GM18505 (cell line): ENCODE data around the gene GALNT6.

Experiments
- ATAC-seq: cut with Tn5 transposase; IDR thresholded peaks from one replicate; pipeline ENCODE4 v1.9.1; 2021; ENCODE audit not compliant: unreplicated experiment
- POLR2A ChIP-seq: IDR thresholded peaks from 4 replicates; pipeline ENCODE4 v1.6.1; 2011; ENCODE audit warnings: borderline replicate concordance; ENCODE audit not compliant: insufficient read depth, insufficient read length; ENCODE audit errors: extremely low read depth

The GALNT6 gene

GRCh38 chr12:51383269-51383905 lies 7.8 kb downstream of the GALNT6 start:
- TF ChIP-seq POLR2A, result no peak
- no peak for ATAC-seq

- TF ChIP-seq POLR2A, result no peak
- ATAC-seq, result no peak
Observed at GRCh38 chr12:51382173-51382572, 9.0 kb downstream of the GALNT6 start.

GRCh38 chr12:51381226-51382079 lies 9.8 kb downstream of the GALNT6 start:
- TF ChIP-seq POLR2A, result no peak
- ATAC-seq, result no peak

- no peak for TF ChIP-seq POLR2A
- ATAC-seq, result no peak
Observed at GRCh38 chr12:51379571-51379970, 11.6 kb downstream of the GALNT6 start.

- TF ChIP-seq POLR2A, result no peak
- ATAC-seq, result no peak
Observed at GRCh38 chr12:51378749-51379148, 12.5 kb downstream of the GALNT6 start.

GRCh38 chr12:51377099-51377984 lies 13.9 kb downstream of the GALNT6 start:
- TF ChIP-seq POLR2A, result no peak
- ATAC-seq, result no peak

GRCh38 chr12:51374856-51375255 lies 16.4 kb downstream of the GALNT6 start:
- no peak for TF ChIP-seq POLR2A
- ATAC-seq, result no peak

- ATAC-seq, result no peak
- TF ChIP-seq POLR2A, result no peak
Observed at GRCh38 chr12:51374361-51374760, 16.8 kb downstream of the GALNT6 start.

- no peak for TF ChIP-seq POLR2A
- no peak for ATAC-seq
Observed at GRCh38 chr12:51373187-51373586, 18.0 kb downstream of the GALNT6 start.

- ATAC-seq, result no peak
- TF ChIP-seq POLR2A, result no peak
Observed at GRCh38 chr12:51372021-51372420, 19.2 kb downstream of the GALNT6 start.

- no peak for ATAC-seq
- no peak for TF ChIP-seq POLR2A
Observed at GRCh38 chr12:51371295-51371953, 19.8 kb downstream of the GALNT6 start.

GRCh38 chr12:51370667-51371066 lies 20.5 kb downstream of the GALNT6 start:
- no peak for ATAC-seq
- TF ChIP-seq POLR2A, result no peak

GRCh38 chr12:51369581-51369980 lies 21.6 kb downstream of the GALNT6 start:
- TF ChIP-seq POLR2A, result no peak
- no peak for ATAC-seq

GRCh38 chr12:51368640-51369517 lies 22.3 kb downstream of the GALNT6 start:
- ATAC-seq, result peak; percentile 97
- peak; percentile 47 for TF ChIP-seq POLR2A
